GM12892 (cell line): Measurements from ENCODE around the gene NPAS2.
A peak's percentile ranks its signal among the peaks of the same experiment; 100 is the strongest.

Experiments used
- DNase-seq: peaks from one replicate; pipeline ENCODE4 v3.0.0; 2011; ENCODE audit not compliant: insufficient read length
- FAIRE-seq: peaks from 2 replicates; lab custom pipeline; 2011; peaks lifted over from hg19 to GRCh38; lab: Jason Lieb, UNC
- POLR2A ChIP-seq: IDR thresholded peaks from 2 replicates; pipeline ENCODE4 v1.6.1; 2011; ENCODE audit warnings: low read depth, low read length, control low read depth
- POLR2AphosphoS5 ChIP-seq: IDR thresholded peaks from 2 replicates; pipeline ENCODE4 v1.6.1; 2011; ENCODE audit warnings: low read depth, low read length, control low read depth
- TAF1 ChIP-seq: IDR thresholded peaks from 2 replicates; pipeline ENCODE4 v1.6.1; 2011; ENCODE audit warnings: low read depth, mild to moderate bottlenecking, control low read depth, low read length, borderline replicate concordance

The NPAS2 gene

GRCh38 chr2:100882645-100883613 lies 63.0 kb downstream of the NPAS2 start:
- no peak for DNase-seq
- TF ChIP-seq POLR2AphosphoS5, result no peak
- no peak for TF ChIP-seq TAF1
- TF ChIP-seq POLR2A, result no peak
- FAIRE-seq, result peak; percentile 9

DNA sequence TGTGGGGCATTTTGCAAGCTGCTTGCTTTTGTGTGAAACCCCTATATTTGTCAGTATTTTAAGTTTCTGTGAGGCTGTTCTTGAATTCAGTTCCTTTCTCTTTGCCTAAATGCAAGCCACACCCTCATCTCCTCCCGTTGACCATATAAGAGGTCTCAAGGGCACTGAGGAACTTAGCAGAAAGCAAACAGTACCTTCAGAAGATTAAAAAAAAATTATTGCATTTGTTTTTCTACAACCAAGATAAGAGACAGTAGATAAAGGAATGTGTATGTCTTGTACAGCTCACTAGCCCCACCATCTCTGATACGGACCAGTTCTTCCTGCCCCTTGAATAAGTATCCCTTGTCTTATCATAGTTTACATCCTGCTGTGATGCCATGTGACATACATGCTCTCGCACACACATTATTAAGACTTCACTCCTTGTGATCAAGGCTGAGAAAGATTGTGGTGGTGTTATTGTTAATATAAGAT lies 64.2 kb downstream of the NPAS2 start:
- DNase-seq (no peak), FAIRE-seq (no peak)

DNA sequence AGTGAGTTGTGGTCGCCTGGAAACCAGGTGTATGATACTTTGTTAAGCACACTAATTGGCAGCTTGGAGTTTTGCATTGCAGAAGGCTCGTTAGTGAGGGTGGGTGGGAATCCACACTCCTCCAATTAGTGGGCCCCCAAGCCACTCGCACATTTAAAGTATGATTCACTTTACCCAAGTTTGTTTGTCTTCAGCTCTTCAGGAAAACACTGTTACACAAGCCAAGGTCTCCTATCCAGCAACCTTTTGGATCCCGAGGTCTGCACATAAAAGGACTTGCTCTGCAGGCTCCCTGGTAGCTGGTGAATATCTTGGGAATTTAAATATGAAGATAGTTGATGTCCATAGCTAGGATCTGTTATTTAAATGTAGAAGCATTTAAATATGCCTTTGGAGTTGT lies 66.1 kb downstream of the NPAS2 start:
- TF ChIP-seq POLR2AphosphoS5 (no peak), POLR2A (no peak), TAF1 (no peak)
- DNase-seq (no peak), FAIRE-seq (no peak)

More for the DNA sequence above, 64.2 kb downstream of the NPAS2 start:
- no peak for TF ChIP-seq POLR2AphosphoS5
- no peak for TF ChIP-seq TAF1
- TF ChIP-seq POLR2A, result no peak

DNA sequence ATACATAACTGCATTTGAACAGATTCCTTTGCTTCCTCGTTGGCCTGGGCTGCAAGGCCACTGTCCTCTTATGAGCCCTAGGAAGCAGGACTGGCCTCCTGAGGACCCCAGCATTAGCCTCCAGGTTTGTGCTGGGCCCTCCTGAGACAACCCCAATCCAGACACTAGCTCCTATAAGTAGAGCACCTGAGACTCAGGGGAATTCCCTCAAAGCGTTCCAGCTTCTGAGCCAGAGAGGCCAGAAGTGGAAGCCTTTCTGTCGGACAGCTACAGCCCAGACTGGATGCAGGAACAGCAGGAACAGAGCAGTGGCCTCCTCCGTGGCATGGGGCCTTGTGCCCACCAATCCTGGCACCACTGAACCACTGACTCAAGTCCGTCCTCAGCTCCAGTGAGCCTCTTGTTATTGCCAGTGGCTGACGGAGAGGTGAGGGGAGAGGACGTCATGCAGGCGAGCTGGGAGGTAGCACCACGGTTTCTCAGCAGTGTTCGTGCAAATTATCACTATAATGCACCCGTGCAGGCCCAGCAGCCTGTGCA lies 67.2 kb downstream of the NPAS2 start:
- FAIRE-seq (no peak), DNase-seq (no peak)
- TF ChIP-seq POLR2AphosphoS5, result no peak
- no peak for TF ChIP-seq POLR2A
- TF ChIP-seq TAF1, result no peak

- TF ChIP-seq POLR2AphosphoS5 (no peak), POLR2A (no peak), TAF1 (no peak)
- DNase-seq (no peak), FAIRE-seq (no peak)
These were observed 68.0 kb downstream of the NPAS2 start for GRCh38 chr2:100887713-100888495.

DNA sequence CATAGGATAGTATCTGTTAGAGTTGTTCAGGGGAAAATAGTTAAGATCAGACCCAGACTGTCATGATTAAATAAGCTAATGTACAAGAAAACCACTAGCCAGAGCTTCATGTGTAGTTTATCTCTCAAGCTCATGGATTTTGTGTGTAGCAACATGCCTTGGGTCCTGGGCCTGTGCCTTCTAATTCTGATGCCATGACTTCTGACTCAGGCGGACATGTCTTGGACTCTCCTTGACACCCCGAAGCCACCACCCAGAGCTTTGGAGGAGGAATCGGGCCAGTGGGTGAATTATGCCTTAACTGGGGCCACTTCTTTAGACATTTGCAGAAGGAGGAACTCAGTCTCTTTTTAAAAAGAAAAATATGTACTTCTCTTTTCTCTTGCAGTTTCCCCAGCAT lies 68.7 kb downstream of the NPAS2 start:
- FAIRE-seq (no peak), DNase-seq (no peak)
- TF ChIP-seq POLR2A, result no peak
- no peak for TF ChIP-seq TAF1
- TF ChIP-seq POLR2AphosphoS5, result no peak

GRCh38 chr2:100889286-100889685 lies 69.3 kb downstream of the NPAS2 start:
- DNase-seq (no peak), FAIRE-seq (no peak)
- no peak for TF ChIP-seq TAF1
- no peak for TF ChIP-seq POLR2AphosphoS5
- no peak for TF ChIP-seq POLR2A

DNA sequence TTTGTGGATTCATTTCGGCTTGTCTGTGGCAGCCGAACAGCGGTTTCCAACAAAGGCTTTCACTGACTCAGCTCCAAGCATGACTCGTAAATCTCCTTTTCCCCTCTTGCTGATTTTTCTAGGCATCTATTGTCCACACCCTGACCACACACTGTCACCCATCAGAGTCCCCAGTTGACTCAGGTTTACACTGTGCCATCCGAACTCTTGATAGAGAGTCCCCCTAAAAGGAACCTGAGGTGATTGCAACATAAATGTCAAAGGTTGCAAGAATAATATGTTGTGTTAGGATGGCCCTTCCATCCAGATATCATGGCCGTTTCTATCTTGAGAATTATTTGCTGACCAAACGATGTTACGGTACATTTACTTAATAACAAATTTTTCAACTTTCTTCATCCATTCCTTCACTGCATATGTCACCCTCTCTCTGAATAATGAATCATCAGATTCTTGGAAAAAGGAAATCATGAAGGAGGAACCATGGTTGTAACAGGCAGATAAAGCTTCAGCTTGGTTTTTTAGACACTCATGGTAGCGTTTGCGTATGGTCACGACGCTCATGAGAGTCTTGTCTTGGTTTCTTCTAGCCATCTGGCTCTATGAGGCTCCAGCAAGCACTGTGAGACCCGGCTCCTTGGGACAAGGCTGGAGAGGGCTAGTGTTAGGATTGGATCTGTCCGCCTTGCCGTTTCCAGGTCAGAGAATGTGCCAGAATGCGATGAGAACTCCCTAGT lies 72.1 kb downstream of the NPAS2 start:
- FAIRE-seq, result no peak
- TF ChIP-seq POLR2A, result no peak
- TF ChIP-seq TAF1, result no peak
- no peak for DNase-seq

DNA sequence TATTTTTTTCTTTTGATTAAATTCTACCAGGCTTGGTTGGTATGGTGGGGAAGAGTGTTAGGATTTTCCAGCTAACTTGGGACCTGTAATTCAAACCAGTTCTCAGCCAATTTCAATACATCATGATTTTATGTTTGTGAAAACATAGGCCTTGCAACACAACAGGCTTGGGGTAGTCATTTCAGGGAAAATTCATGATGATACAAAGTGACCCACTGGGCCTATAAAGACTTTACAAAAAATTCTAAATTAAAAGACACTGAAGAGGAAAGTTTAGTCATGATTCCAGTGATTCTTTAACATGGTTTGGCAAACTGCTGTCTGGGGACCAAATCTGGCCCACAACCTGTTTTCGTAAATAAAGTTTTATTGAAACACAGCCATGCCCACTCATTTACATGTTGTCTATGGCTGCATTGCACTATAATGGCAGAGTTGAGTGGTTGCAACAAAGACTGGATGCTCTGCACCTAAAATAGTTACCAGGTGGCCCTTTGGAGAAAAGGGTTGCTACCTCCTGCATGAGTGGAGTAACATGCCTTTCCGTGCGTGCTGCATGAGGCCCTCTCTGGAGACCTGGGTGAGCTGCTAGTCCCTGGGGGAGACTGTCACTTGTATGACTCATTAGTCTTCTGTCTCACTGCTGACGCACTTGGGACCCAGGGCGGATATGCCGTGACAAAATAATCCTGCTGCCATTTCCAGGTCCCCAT lies 73.6 kb downstream of the NPAS2 start:
- no peak for TF ChIP-seq TAF1
- TF ChIP-seq POLR2AphosphoS5, result no peak
- no peak for TF ChIP-seq POLR2A
- DNase-seq, result no peak
- FAIRE-seq, result no peak
